ENCODE data around the gene TLR3.

GRCh38 chr4:186030399-186030775, 38.6 kb upstream of the TLR3 start:
- TF ChIP-seq CTCF (optimal IDR thresholded peaks at IDR 0.05 in 1 of 3, IDR thresholded peaks at IDR 0.05 in 1 of 3, conservative IDR thresholded peaks at IDR 0.05 in 1 of 3; ENCODE audit: extremely low read depth in 1 of 3, insufficient read depth in 2 of 3, low read length in 3 of 3) (no peak), EZH2 (IDR thresholded peaks at IDR 0.05; ENCODE audit: low read length) (no peak)

Data from keratinocyte (primary cell).